Loucy (cell line): ENCODE data around the gene CSPG5.

ENCODE experiments used
- EZH2phosphoT487 ChIP-seq: fragments of 200-600 bp; IDR thresholded peaks from 2 replicates; pipeline ENCODE4 v1.6.1; 2018; ENCODE audit warnings: antibody characterized with exemption, mild to moderate bottlenecking, moderate library complexity, borderline replicate concordance
- TF ChIP-seq, protein P1 (sequence below): fragments of 200-600 bp; sonication (generic); conservative IDR thresholded peaks from 2 replicates; pipeline ENCODE4 v1.5.1; 2014; ENCODE audit warnings: mild to moderate bottlenecking, antibody characterized with exemption, low read length

DNA sequence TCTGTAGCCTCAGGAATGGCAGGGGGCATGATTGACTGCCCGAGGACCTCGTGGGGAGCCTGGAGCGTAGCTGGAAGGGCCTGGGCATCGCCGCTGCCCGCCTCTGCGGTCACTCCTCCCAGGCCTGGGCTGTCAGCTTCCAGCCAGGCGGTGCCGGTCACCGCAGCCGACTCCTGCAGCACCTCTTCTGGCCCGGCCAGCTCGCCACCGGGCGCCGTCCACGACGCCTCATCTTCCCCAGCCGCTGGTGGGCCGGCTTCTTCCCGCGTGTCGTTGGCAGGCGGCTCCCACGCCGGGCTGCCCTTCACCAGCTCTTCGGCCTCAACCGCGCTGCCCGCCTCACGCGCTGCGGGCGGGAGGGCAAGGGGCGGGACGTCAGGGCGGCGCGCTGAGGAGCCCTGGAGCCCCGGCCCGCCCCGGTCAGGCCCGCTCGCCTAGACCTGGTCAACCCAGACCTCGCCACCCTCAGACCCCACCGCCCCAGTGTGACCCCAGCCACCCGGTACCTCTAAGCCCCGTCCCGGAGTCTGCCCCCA is 1.0 kb downstream of the CSPG5 start:
- TF ChIP-seq, protein P1, sequence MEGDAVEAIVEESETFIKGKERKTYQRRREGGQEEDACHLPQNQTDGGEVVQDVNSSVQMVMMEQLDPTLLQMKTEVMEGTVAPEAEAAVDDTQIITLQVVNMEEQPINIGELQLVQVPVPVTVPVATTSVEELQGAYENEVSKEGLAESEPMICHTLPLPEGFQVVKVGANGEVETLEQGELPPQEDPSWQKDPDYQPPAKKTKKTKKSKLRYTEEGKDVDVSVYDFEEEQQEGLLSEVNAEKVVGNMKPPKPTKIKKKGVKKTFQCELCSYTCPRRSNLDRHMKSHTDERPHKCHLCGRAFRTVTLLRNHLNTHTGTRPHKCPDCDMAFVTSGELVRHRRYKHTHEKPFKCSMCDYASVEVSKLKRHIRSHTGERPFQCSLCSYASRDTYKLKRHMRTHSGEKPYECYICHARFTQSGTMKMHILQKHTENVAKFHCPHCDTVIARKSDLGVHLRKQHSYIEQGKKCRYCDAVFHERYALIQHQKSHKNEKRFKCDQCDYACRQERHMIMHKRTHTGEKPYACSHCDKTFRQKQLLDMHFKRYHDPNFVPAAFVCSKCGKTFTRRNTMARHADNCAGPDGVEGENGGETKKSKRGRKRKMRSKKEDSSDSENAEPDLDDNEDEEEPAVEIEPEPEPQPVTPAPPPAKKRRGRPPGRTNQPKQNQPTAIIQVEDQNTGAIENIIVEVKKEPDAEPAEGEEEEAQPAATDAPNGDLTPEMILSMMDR: no peak
- TF ChIP-seq EZH2phosphoT487: no peak
